WTC11 (cell line): ENCODE results near the gene SETD1A. TPM values are rescaled to one million over a fixed set of nuclear protein-coding genes. Genes with fewer than 3 reads are reported as not detected.

Source experiments
- ATAC-seq: fragments of 200-7000 bp; cut with Tn5 transposase; 2 replicates; pipeline ENCODE4 v1.10.0; 2021; ENCODE audit warnings: mild to moderate bottlenecking, moderate library complexity
- Bru-seq: library from RNA; stranded (reverse); fragments of 400-500 nt; gene quantifications from one replicate; lab custom pipeline; 2021; lab: Mats Ljungman, UMichigan
- CTCF ChIA-PET: fragments of 300-600 bp; sonication (Branson Sonifier 250); formaldehyde crosslinking; loops from one replicate; lab custom pipeline; 2021; ENCODE audit warnings: antibody characterized with exemption; lab: Charles Lee
- POLR2A ChIA-PET: fragments of 350-600 bp; sonication (Branson Sonifier 250); formaldehyde crosslinking; loops from one replicate; lab custom pipeline; 2021; ENCODE audit warnings: antibody characterized with exemption; lab: Charles Lee
- DNase-seq: peaks from one replicate; pipeline ENCODE4 v3.0.0; 2021; ENCODE audit warnings: low spot score
- H3K27ac Mint-ChIP-seq: 2 replicates; pipeline ENCODE4 v1.8.0; 2021; ENCODE audit warnings: mixed read lengths
- H3K27me3 Mint-ChIP-seq: 2 replicates; pipeline ENCODE4 v1.8.0; 2021; ENCODE audit warnings: low read depth, mild to moderate bottlenecking, moderate library complexity, mixed read lengths
- H3K36me3 Mint-ChIP-seq: 2 replicates; pipeline ENCODE4 v1.8.0; 2021; ENCODE audit warnings: mixed read lengths
- H3K4me1 Mint-ChIP-seq: 2 replicates; pipeline ENCODE4 v1.8.0; 2022; ENCODE audit warnings: mixed read lengths
- H3K4me3 Mint-ChIP-seq: 2 replicates; pipeline ENCODE4 v1.8.0; 2021; ENCODE audit warnings: mild to moderate bottlenecking, moderate library complexity, mixed read lengths
- H3K9me3 Mint-ChIP-seq: 2 replicates; pipeline ENCODE4 v1.8.0; 2021; ENCODE audit warnings: mixed read lengths
- AFF4 ChIP-seq: sonication (generic); formaldehyde crosslinking; IDR thresholded peaks from 2 replicates; pipeline ENCODE4 v1.8.1; 2023; ENCODE audit warnings: mild to moderate bottlenecking, missing genetic modification reagents, borderline replicate concordance
- ATF1 ChIP-seq: sonication (generic); formaldehyde crosslinking; IDR thresholded peaks from 2 replicates; pipeline ENCODE4 v1.8.1; 2023; ENCODE audit warnings: mild to moderate bottlenecking, moderate library complexity, missing genetic modification reagents
- ATF2 ChIP-seq: sonication (generic); formaldehyde crosslinking; IDR thresholded peaks from 2 replicates; pipeline ENCODE4 v1.8.1; 2022; ENCODE audit warnings: low read depth, missing genetic modification reagents, borderline replicate concordance
- CBFB ChIP-seq: sonication (generic); formaldehyde crosslinking; IDR thresholded peaks from 2 replicates; pipeline ENCODE4 v1.8.1; 2022; ENCODE audit warnings: mild to moderate bottlenecking, low read depth, missing genetic modification reagents
- CDX4 ChIP-seq: fragments of 250-450 bp; sonication (Bioruptor Pico); IDR thresholded peaks from 2 replicates; pipeline ENCODE4 v1.9.0; 2021; ENCODE audit warnings: moderate library complexity, mild to moderate bottlenecking, inconsistent platforms, borderline replicate concordance
- CREM ChIP-seq: sonication (generic); formaldehyde crosslinking; IDR thresholded peaks from 2 replicates; pipeline ENCODE4 v1.8.1; 2022; ENCODE audit warnings: mild to moderate bottlenecking, missing genetic modification reagents, moderate library complexity
- CTCF ChIP-seq: fragments of 200-600 bp; IDR thresholded peaks from 2 replicates; pipeline ENCODE4 v1.8.0; 2022; ENCODE audit warnings: antibody characterized with exemption
- ETV6 ChIP-seq: sonication (generic); formaldehyde crosslinking; IDR thresholded peaks from 2 replicates; pipeline ENCODE4 v1.8.1; 2022; ENCODE audit warnings: mild to moderate bottlenecking, missing genetic modification reagents
- FOXK1 ChIP-seq: sonication (generic); formaldehyde crosslinking; IDR thresholded peaks from 2 replicates; pipeline ENCODE4 v1.8.0; 2022; ENCODE audit warnings: mild to moderate bottlenecking, moderate library complexity, missing genetic modification reagents
- FOXP1 ChIP-seq: sonication (generic); formaldehyde crosslinking; IDR thresholded peaks from 2 replicates; pipeline ENCODE4 v1.8.0; 2022; ENCODE audit warnings: missing genetic modification reagents, mild to moderate bottlenecking, moderate library complexity, borderline replicate concordance
- GABPB1 ChIP-seq: sonication (generic); formaldehyde crosslinking; IDR thresholded peaks from 2 replicates; pipeline ENCODE4 v1.8.1; 2023; ENCODE audit warnings: mild to moderate bottlenecking, missing genetic modification reagents
- HMGA2 ChIP-seq: fragments of 250-450 bp; sonication (Bioruptor Pico); IDR thresholded peaks from 2 replicates; pipeline ENCODE4 v1.4.0; 2021; ENCODE audit warnings: mild to moderate bottlenecking, moderate library complexity
- HMGXB4 ChIP-seq: sonication (generic); formaldehyde crosslinking; IDR thresholded peaks from 2 replicates; pipeline ENCODE4 v1.8.1; 2023; ENCODE audit warnings: mild to moderate bottlenecking, moderate library complexity, missing genetic modification reagents
- IRF2 ChIP-seq: sonication (generic); formaldehyde crosslinking; IDR thresholded peaks from 2 replicates; pipeline ENCODE4 v1.8.0; 2022; ENCODE audit warnings: low read depth, missing genetic modification reagents, borderline replicate concordance
- JAZF1 ChIP-seq: fragments of 250-450 bp; sonication (Bioruptor Pico); IDR thresholded peaks from 2 replicates; pipeline ENCODE4 v1.9.0; 2021; ENCODE audit warnings: moderate library complexity, mild to moderate bottlenecking, inconsistent platforms
- JUN ChIP-seq: sonication (generic); formaldehyde crosslinking; IDR thresholded peaks from 2 replicates; pipeline ENCODE4 v1.8.0; 2023; ENCODE audit warnings: mild to moderate bottlenecking, missing genetic modification reagents
- NFATC4 ChIP-seq: fragments of 250-450 bp; sonication (Bioruptor Pico); IDR thresholded peaks from 2 replicates; pipeline ENCODE4 v1.9.0; 2021; ENCODE audit warnings: mild to moderate bottlenecking
- OVOL2 ChIP-seq: fragments of 250-450 bp; sonication (Bioruptor Pico); IDR thresholded peaks from 2 replicates; pipeline ENCODE4 v1.9.0; 2021; ENCODE audit warnings: mild to moderate bottlenecking, borderline replicate concordance
- PRRX2 ChIP-seq: fragments of 250-450 bp; sonication (Bioruptor Pico); IDR thresholded peaks from 2 replicates; pipeline ENCODE4 v1.8.0; 2021; ENCODE audit warnings: mild to moderate bottlenecking
- RORB ChIP-seq: fragments of 250-450 bp; sonication (Bioruptor Pico); IDR thresholded peaks from 2 replicates; pipeline ENCODE4 v1.9.0; 2021; ENCODE audit warnings: mild to moderate bottlenecking
- SOX15 ChIP-seq: fragments of 250-450 bp; sonication (Bioruptor Pico); IDR thresholded peaks from 2 replicates; pipeline ENCODE4 v1.9.0; 2021; ENCODE audit warnings: mild to moderate bottlenecking
- TEAD4 ChIP-seq: sonication (generic); formaldehyde crosslinking; IDR thresholded peaks from 2 replicates; pipeline ENCODE4 v1.8.0; 2022; ENCODE audit warnings: mild to moderate bottlenecking, missing genetic modification reagents
- TP53 ChIP-seq: sonication (generic); formaldehyde crosslinking; IDR thresholded peaks from 2 replicates; pipeline ENCODE4 v1.8.1; 2023; ENCODE audit warnings: mild to moderate bottlenecking, missing genetic modification reagents
- USF1 ChIP-seq: sonication (generic); formaldehyde crosslinking; IDR thresholded peaks from 2 replicates; pipeline ENCODE4 v1.8.0; 2022; ENCODE audit warnings: mild to moderate bottlenecking, missing genetic modification reagents
- ZBTB21 ChIP-seq: sonication (generic); formaldehyde crosslinking; IDR thresholded peaks from 2 replicates; pipeline ENCODE4 v1.8.1; 2023; ENCODE audit warnings: mild to moderate bottlenecking, missing genetic modification reagents, borderline replicate concordance
- ZNF423 ChIP-seq: fragments of 250-450 bp; sonication (Bioruptor Pico); IDR thresholded peaks from 2 replicates; pipeline ENCODE4 v2.1.2; 2022; ENCODE audit warnings: mild to moderate bottlenecking, moderate library complexity
- long read RNA-seq, 3 experiments: library from RNA in 1 of 3; library from capped mRNA in 1 of 3; library from polyadenylated mRNA in 1 of 3; unstranded in 2 of 3; stranded (forward) in 1 of 3; transcript quantifications; one replicate each; pipeline ENCODE4 v2.0.0, GENCODE V29; 2021
- total RNA-seq: library from RNA; stranded (reverse); gene quantifications from 3 replicates; pipeline ENCODE4 v1.2.3, GENCODE V29; 2021

Gene SETD1A
- 29.3 to 31.1 TPM (median 29.4 TPM) in 3 replicates for total RNA-seq
- Bru-seq, nascent RNA, result percentile 62 among the genes with signal in this experiment
- long read RNA-seq, experiment 1, partial matches to known transcripts, result 14 of 15 reads
- long read RNA-seq, experiment 1, other reads (novel, unspliced or antisense), result 1 of 15 reads
- long read RNA-seq, experiment 2, partial matches to known transcripts, result 23 of 27 reads
- long read RNA-seq, experiment 2, other reads (novel, unspliced or antisense), result 4 of 27 reads
- long read RNA-seq, experiment 3, partial matches to known transcripts, result 2 of 2 reads
- long read RNA-seq, experiment 3, other reads (novel, unspliced or antisense), result 0 of 2 reads

- Mint-ChIP-seq H3K27ac (peak within 1 kb of the TSS; percentile 100), H3K27me3 (peaks cover 3% of the 10 kb centered on the region; the same call in 1 of the 2 replicates), H3K4me3 (peak within 1 kb of the TSS; percentile 95), H3K4me1 (peaks cover 12% of the 10 kb centered on the region), H3K9me3 (no peaks in the 10 kb centered on the region), H3K36me3 (peaks cover 39% of the 10 kb centered on the region)
- CTCF ChIA-PET, result interaction anchor here (0.7 kb wide), 1 partner anchor 27 kb away, joined by 4 read pairs; no protein-coding TSS in a partner anchor
- peak; percentile 97 for DNase-seq
- ATAC-seq, result peak; percentile 64
- POLR2A ChIA-PET, result interaction anchor here (0.5 to 0.7 kb wide), 2 partner anchors 28 to 151 kb away, joined by 3 read pairs; partner anchors contain the start of gene HSD3B7
- no peak; the same call in 1 of the 2 replicates for TF ChIP-seq FOXP1 (CRISPR knock-in tag)
- no peak for TF ChIP-seq ETV6
- TF ChIP-seq OVOL2, result no peak
- TF ChIP-seq CTCF, result no peak
- no peak for TF ChIP-seq IRF2 (CRISPR knock-in tag)
- no peak for TF ChIP-seq HMGA2 (CRISPR knock-in tag)
- no peak for TF ChIP-seq AFF4 (CRISPR knock-in tag)
- TF ChIP-seq SOX15, result no peak
- TF ChIP-seq TP53 (CRISPR knock-in tag), result no peak; the same call in 1 of the 2 replicates
- no peak for TF ChIP-seq JAZF1
- TF ChIP-seq HMGXB4 (CRISPR knock-in tag), result peak; percentile 57; the same call in 1 of the 2 replicates
- TF ChIP-seq PRRX2, result 0 out of 2 replicates have a peak, but pooled peaks have one; percentile 7
- peak; percentile 46 for TF ChIP-seq FOXK1 (CRISPR knock-in tag)
- TF ChIP-seq CDX4 (CRISPR knock-in tag), result no peak
- 0 out of 2 replicates have a peak, but pooled peaks have one; percentile 27 for TF ChIP-seq CREM (CRISPR knock-in tag)
- no peak; the same call in 1 of the 2 replicates for TF ChIP-seq RORB (CRISPR knock-in tag)
- no peak for TF ChIP-seq ATF1 (CRISPR knock-in tag)
- no peak for TF ChIP-seq ATF2 (CRISPR knock-in tag)
- TF ChIP-seq USF1, result peak; percentile 47; the same call in 1 of the 2 replicates
- TF ChIP-seq JUN (CRISPR knock-in tag), result no peak
- no peak for TF ChIP-seq ZNF423 (CRISPR knock-in tag)
- no peak; the same call in 1 of the 2 replicates for TF ChIP-seq TEAD4
- TF ChIP-seq CBFB (CRISPR knock-in tag), result no peak
- no peak for TF ChIP-seq ZBTB21 (CRISPR knock-in tag)
- TF ChIP-seq GABPB1 (CRISPR knock-in tag), result peak; percentile 46; the same call in 1 of the 2 replicates
- no peak for TF ChIP-seq NFATC4 (CRISPR knock-in tag)
Measured at GRCh38 chr16:30957456-30958174, at the start of gene SETD1A. SETD1A (plus strand) TSS chr16:30957754; CDS start chr16:30958732, 978 bp downstream.
